HCT116 (cell line): ENCODE data around the gene DNAJC9.

Experiments
- CTCF ChIP-seq, 3 experiments: fragments of 200-600 bp in 1 of 3; sonication (generic) in 1 of 3; IDR thresholded peaks in 2 of 3; conservative IDR thresholded peaks in 1 of 3; 2 replicates each; pipeline ENCODE4 v1.5.1; 2012 to 2017; ENCODE audit warnings: low read depth in 2 of 3, low read length in 2 of 3, antibody characterized with exemption in 1 of 3, borderline replicate concordance in 1 of 3, control low read depth in 1 of 3, mild to moderate bottlenecking in 1 of 3, mixed read lengths in 1 of 3, mixed run types in 1 of 3, moderate library complexity in 1 of 3; ENCODE audit not compliant: insufficient read depth in 1 of 3
- JUND ChIP-seq: IDR thresholded peaks from 2 replicates; pipeline ENCODE4 v1.6.1; 2012
- POLR2A ChIP-seq: IDR thresholded peaks from 2 replicates; pipeline ENCODE4 v1.7.0; 2011; ENCODE audit warnings: borderline replicate concordance; ENCODE audit not compliant: insufficient read depth, insufficient read length; ENCODE audit errors: extremely low read depth
- POLR2AphosphoS5 ChIP-seq: IDR thresholded peaks from 2 replicates; pipeline ENCODE4 v1.6.1; 2011; ENCODE audit warnings: mild to moderate bottlenecking, low read depth, low read length, moderate library complexity
- RAD21 ChIP-seq: IDR thresholded peaks from 2 replicates; pipeline ENCODE4 v1.6.1; 2012; ENCODE audit warnings: low read depth, mild to moderate bottlenecking
- SP1 ChIP-seq: IDR thresholded peaks from 2 replicates; pipeline ENCODE4 v1.6.1; 2012; ENCODE audit warnings: low read depth
- TF ChIP-seq, protein P1 (sequence below): IDR thresholded peaks from 2 replicates; pipeline ENCODE4 v1.6.1; 2012

- no peak for TF ChIP-seq CTCF (IDR thresholded peaks at IDR 0.05 in 2 of 3, conservative IDR thresholded peaks at IDR 0.05 in 1 of 3; ENCODE audit: borderline replicate concordance in 1 of 3, insufficient read depth in 1 of 3, low read depth in 2 of 3, low read length in 2 of 3)
- no peak for TF ChIP-seq POLR2A
- TF ChIP-seq POLR2AphosphoS5: no peak
- TF ChIP-seq, protein P1, sequence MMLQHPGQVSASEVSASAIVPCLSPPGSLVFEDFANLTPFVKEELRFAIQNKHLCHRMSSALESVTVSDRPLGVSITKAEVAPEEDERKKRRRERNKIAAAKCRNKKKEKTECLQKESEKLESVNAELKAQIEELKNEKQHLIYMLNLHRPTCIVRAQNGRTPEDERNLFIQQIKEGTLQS: no peak
- TF ChIP-seq RAD21: no peak
- TF ChIP-seq SP1: no peak
- TF ChIP-seq JUND: no peak
Observed at GRCh38 chr10:73228247-73228646, 18.8 kb downstream of the DNAJC9 start.
